Vagina (tissue), 2 donors: ENCODE measurements around the gene RNASEL.

Experiments
- POLR2A ChIP-seq, 2 donors: fragments of 450-650 bp; IDR thresholded peaks; one replicate each; pipeline ENCODE4 v1.6.1; 2017; ENCODE audit warnings: antibody characterized with exemption in 2 of 2, mild to moderate bottlenecking in 2 of 2, moderate library complexity in 2 of 2
- POLR2AphosphoS5 ChIP-seq, 2 donors: sonication (generic); formaldehyde crosslinking; IDR thresholded peaks; one replicate each; pipeline ENCODE4 v1.9.0; 2017; ENCODE audit warnings: antibody characterized with exemption in 2 of 2, mild to moderate bottlenecking in 2 of 2, low read depth in 1 of 2; ENCODE audit not compliant: insufficient read depth in 1 of 2
- TF ChIP-seq, protein P1 (sequence below), 3 experiments: fragments of 450-650 bp in 2 of 3; fragments of 200-600 bp in 1 of 3; sonication (generic) in 1 of 3; IDR thresholded peaks; one replicate each; pipeline ENCODE4 v1.5.1; 2017 to 2019; ENCODE audit warnings: antibody characterized with exemption in 3 of 3, mild to moderate bottlenecking in 2 of 3, moderate library complexity in 2 of 3

DNA sequence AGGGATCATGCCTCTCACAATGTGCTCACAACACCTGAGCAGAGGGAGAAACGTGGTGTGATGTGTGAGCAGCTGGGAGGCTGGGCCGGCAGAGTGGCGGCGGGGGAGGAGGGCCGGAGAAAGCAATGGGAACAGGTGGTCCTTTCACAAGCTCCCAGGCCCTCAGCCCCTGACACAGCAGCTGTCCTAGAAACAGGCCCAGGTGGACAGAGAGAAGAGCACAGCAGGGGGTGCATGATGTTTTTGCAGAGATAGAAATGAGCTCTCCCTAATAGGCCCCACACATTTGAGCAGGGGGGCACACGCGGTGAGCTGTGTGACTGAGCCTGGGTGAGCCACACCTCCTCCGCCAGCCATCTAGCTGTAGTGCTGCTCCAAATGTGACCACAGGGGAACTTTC, 22.7 kb upstream of the RNASEL start:
- TF ChIP-seq, protein P1, sequence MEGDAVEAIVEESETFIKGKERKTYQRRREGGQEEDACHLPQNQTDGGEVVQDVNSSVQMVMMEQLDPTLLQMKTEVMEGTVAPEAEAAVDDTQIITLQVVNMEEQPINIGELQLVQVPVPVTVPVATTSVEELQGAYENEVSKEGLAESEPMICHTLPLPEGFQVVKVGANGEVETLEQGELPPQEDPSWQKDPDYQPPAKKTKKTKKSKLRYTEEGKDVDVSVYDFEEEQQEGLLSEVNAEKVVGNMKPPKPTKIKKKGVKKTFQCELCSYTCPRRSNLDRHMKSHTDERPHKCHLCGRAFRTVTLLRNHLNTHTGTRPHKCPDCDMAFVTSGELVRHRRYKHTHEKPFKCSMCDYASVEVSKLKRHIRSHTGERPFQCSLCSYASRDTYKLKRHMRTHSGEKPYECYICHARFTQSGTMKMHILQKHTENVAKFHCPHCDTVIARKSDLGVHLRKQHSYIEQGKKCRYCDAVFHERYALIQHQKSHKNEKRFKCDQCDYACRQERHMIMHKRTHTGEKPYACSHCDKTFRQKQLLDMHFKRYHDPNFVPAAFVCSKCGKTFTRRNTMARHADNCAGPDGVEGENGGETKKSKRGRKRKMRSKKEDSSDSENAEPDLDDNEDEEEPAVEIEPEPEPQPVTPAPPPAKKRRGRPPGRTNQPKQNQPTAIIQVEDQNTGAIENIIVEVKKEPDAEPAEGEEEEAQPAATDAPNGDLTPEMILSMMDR (IDR thresholded peaks at IDR 0.05): no peak
- no peak for TF ChIP-seq POLR2A (IDR thresholded peaks at IDR 0.05)
- TF ChIP-seq POLR2AphosphoS5 (IDR thresholded peaks at IDR 0.05; ENCODE audit: insufficient read depth in 1 of 2, low read depth in 1 of 2): no peak
